Type B pancreatic cell (in vitro differentiated cells): ENCODE results near the gene SPEM3. TPM values are rescaled to one million over a fixed set of nuclear protein-coding genes. Genes with fewer than 3 reads are reported as not detected.
"Not testable (repeated sequence)": the region's sequence is repeated elsewhere in the genome, so short reads cannot be mapped to it uniquely, and the experiment has no call there.

Source experiments
- DNase-seq: peaks from one replicate; pipeline ENCODE4 v3.0.0; 2021; ENCODE audit warnings: mixed read lengths; ENCODE audit not compliant: unreplicated experiment; ENCODE audit errors: extremely low spot score
- H3K27ac Mint-ChIP-seq: 2 replicates; pipeline ENCODE4 v1.8.0; 2021; ENCODE audit warnings: mild to moderate bottlenecking, mixed read lengths
- H3K27me3 Mint-ChIP-seq: 2 replicates; pipeline ENCODE4 v1.8.0; 2021; ENCODE audit warnings: mixed read lengths
- H3K36me3 Mint-ChIP-seq: 2 replicates; pipeline ENCODE4 v1.8.0; 2021; ENCODE audit warnings: mixed read lengths
- H3K4me1 Mint-ChIP-seq: one replicate; pipeline ENCODE4 v1.8.0; 2021; ENCODE audit warnings: mixed read lengths; ENCODE audit not compliant: unreplicated experiment
- H3K4me3 Mint-ChIP-seq: 2 replicates; pipeline ENCODE4 v1.8.0; 2021; ENCODE audit warnings: mild to moderate bottlenecking, mixed read lengths
- H3K9me3 Mint-ChIP-seq: 2 replicates; pipeline ENCODE4 v1.8.0; 2021; ENCODE audit warnings: mixed read lengths
- CTCF ChIP-seq: fragments of 200-600 bp; sonication (generic); conservative IDR thresholded peaks from 2 replicates; pipeline ENCODE4 v1.5.0; 2021; ENCODE audit warnings: antibody characterized with exemption, mild to moderate bottlenecking
- total RNA-seq: library from RNA; stranded (reverse); gene quantifications from 2 replicates; pipeline ENCODE4 v1.2.1, GENCODE V29; 2021; ENCODE audit warnings: low replicate concordance

SPEM3 gene
- total RNA-seq, 1 donor from 2014 or later, result not detected

GRCh38 chr17:7476951-7477350 is 48.3 kb downstream of the SPEM3 start:
- Mint-ChIP-seq H3K27me3 (no peaks in the 10 kb centered on the region), H3K4me1 (peaks cover 36% of the 10 kb centered on the region), H3K4me3 (peak overlapping the region; percentile 88), H3K36me3 (peaks cover 8% of the 10 kb centered on the region), H3K27ac (peak overlapping the region; percentile 100), H3K9me3 (no peaks in the 10 kb centered on the region)
- DNase-seq, result no peak
- TF ChIP-seq CTCF, result no peak

- no peaks in the 10 kb centered on the region for H3K27me3 Mint-ChIP-seq
- peaks cover 8% of the 10 kb centered on the region for H3K36me3 Mint-ChIP-seq
- H3K9me3 Mint-ChIP-seq, result no peaks in the 10 kb centered on the region
- H3K4me1 Mint-ChIP-seq, result peaks cover 41% of the 10 kb centered on the region
- DNase-seq, result no peak
- TF ChIP-seq CTCF, result no peak
- H3K27ac Mint-ChIP-seq, result peak overlapping the region; percentile 100
- peak overlapping the region; percentile 88 for H3K4me3 Mint-ChIP-seq
These were observed 49.0 kb downstream of the SPEM3 start for GRCh38 chr17:7477392-7478275.

- TF ChIP-seq CTCF, result peak; percentile 26
- no peak for DNase-seq
- peak overlapping the region; percentile 100 for H3K27ac Mint-ChIP-seq
- peak overlapping the region; percentile 88 for H3K4me3 Mint-ChIP-seq
- H3K9me3 Mint-ChIP-seq, result no peaks in the 10 kb centered on the region
- H3K36me3 Mint-ChIP-seq, result peaks cover 8% of the 10 kb centered on the region
- peaks cover 48% of the 10 kb centered on the region for H3K4me1 Mint-ChIP-seq
- H3K27me3 Mint-ChIP-seq, result no peaks in the 10 kb centered on the region
These were observed 49.9 kb downstream of the SPEM3 start for GRCh38 chr17:7478276-7479212.

GRCh38 chr17:7479213-7480088 is 50.8 kb downstream of the SPEM3 start, which contains the start of gene ZBTB4:
Gene ZBTB4 (minus strand): TSS chr17:7479631. CDS start chr17:7466801, 12,830 bp downstream.
- H3K36me3 Mint-ChIP-seq, result peaks cover 8% of the 10 kb centered on the region
- H3K27me3 Mint-ChIP-seq, result no peaks in the 10 kb centered on the region
- H3K27ac Mint-ChIP-seq, result peak within 1 kb of the TSS; percentile 100
- peak within 1 kb of the TSS; percentile 99 for H3K4me3 Mint-ChIP-seq
- H3K4me1 Mint-ChIP-seq, result peaks cover 50% of the 10 kb centered on the region
- DNase-seq, result no peak
- no peak for TF ChIP-seq CTCF
- no peaks in the 10 kb centered on the region for H3K9me3 Mint-ChIP-seq

- DNase-seq, result no peak
- no peaks in the 10 kb centered on the region for H3K9me3 Mint-ChIP-seq
- H3K27ac Mint-ChIP-seq, result peak overlapping the region; percentile 100
- TF ChIP-seq CTCF, result no peak
- peak overlapping the region; percentile 99 for H3K4me3 Mint-ChIP-seq
- H3K36me3 Mint-ChIP-seq, result peaks cover 12% of the 10 kb centered on the region
- H3K27me3 Mint-ChIP-seq, result no peaks in the 10 kb centered on the region
- H3K4me1 Mint-ChIP-seq, result peaks cover 54% of the 10 kb centered on the region
These were observed 51.4 kb downstream of the SPEM3 start for GRCh38 chr17:7480089-7480384.

GRCh38 chr17:7481275-7481674 is 52.6 kb downstream of the SPEM3 start, which contains the start of gene SLC35G6:
Gene SLC35G6 (plus strand): TSS chr17:7481446. CDS start chr17:7481517, 71 bp downstream.
- H3K4me3 Mint-ChIP-seq, result peak within 1 kb of the TSS; percentile 99
- H3K27me3 Mint-ChIP-seq, H3K36me3 Mint-ChIP-seq, DNase-seq, H3K9me3 Mint-ChIP-seq: not testable (repeated sequence)
- peaks cover 58% of the 10 kb centered on the region for H3K4me1 Mint-ChIP-seq
- peak within 1 kb of the TSS; percentile 100 for H3K27ac Mint-ChIP-seq

- DNase-seq, H3K9me3 Mint-ChIP-seq, H3K27me3 Mint-ChIP-seq, H3K36me3 Mint-ChIP-seq: not testable (repeated sequence)
- Mint-ChIP-seq H3K4me1 (peaks cover 55% of the 10 kb centered on the region), H3K27ac (peak overlapping the region; percentile 100), H3K4me3 (peak overlapping the region; percentile 98)
These were observed 53.4 kb downstream of the SPEM3 start for GRCh38 chr17:7481842-7482741.
